SK-N-SH (cell line): ENCODE results near the gene LTK. TPM values are rescaled to one million over a fixed set of nuclear protein-coding genes. Genes with fewer than 3 reads are reported as not detected.

Experiments used
- CTCF ChIA-PET: fragments of 300-600, 350-600 bp; formaldehyde crosslinking; extraction: SDS; loops from one replicate; lab custom pipeline; 2021; lab: Yijun Ruan, JAX
- POLR2A ChIA-PET: fragments of 350-600 bp; sonication (Branson Sonifier 250); formaldehyde crosslinking; extraction: SDS; loops from one replicate; lab custom pipeline; 2020; ENCODE audit warnings: antibody characterized with exemption, inconsistent platforms; lab: Yijun Ruan, JAX
- DNase-seq: peaks from one replicate; pipeline ENCODE4 v3.0.0; 2012
- H2AFZ ChIP-seq: fragments of 200-600 bp; sonication (generic); 2 replicates; pipeline ENCODE4 v1.8.1; 2016; ENCODE audit warnings: antibody characterized with exemption, mild to moderate bottlenecking, low read depth
- H3F3A ChIP-seq: fragments of 200-600 bp; sonication (generic); replicated peaks from 2 replicates; pipeline ENCODE3; 2016; ENCODE audit warnings: antibody characterized with exemption, mild to moderate bottlenecking; ENCODE audit not compliant: insufficient read depth
- H3K27ac ChIP-seq, 2 experiments: fragments of 200-500 bp in 1 of 2; fragments of 200-600 bp in 1 of 2; sonication (Bioruptor generic) in 1 of 2; sonication (generic), shearing (Covaris generic) in 1 of 2; 2 replicates each; pipeline versions ENCODE4 v1.5.1 to v1.6.1; 2014 to 2016; ENCODE audit warnings: low read depth in 2 of 2, inconsistent platforms in 1 of 2, low read length in 1 of 2, mild to moderate bottlenecking in 1 of 2, mixed read lengths in 1 of 2
- H3K27me3 ChIP-seq: fragments of 200-600 bp; sonication (generic), shearing (Covaris generic); 2 replicates; pipeline ENCODE4 v1.6.1; 2016; ENCODE audit warnings: mixed run types; ENCODE audit not compliant: insufficient read depth
- H3K36me3 ChIP-seq, 2 experiments: fragments of 200-500 bp in 1 of 2; fragments of 200-600 bp in 1 of 2; sonication (Bioruptor generic) in 1 of 2; sonication (generic) in 1 of 2; replicated peaks in 1 of 2; 2 replicates each; pipeline versions ENCODE3 to v1.5.1; 2014 to 2016; ENCODE audit warnings: low read length in 1 of 2, mild to moderate bottlenecking in 1 of 2; ENCODE audit not compliant: insufficient read depth in 2 of 2, control insufficient read depth in 1 of 2
- H3K4me1 ChIP-seq, 2 experiments: fragments of 200-500 bp in 1 of 2; fragments of 200-600 bp in 1 of 2; sonication (Bioruptor generic) in 1 of 2; sonication (generic), shearing (Covaris generic) in 1 of 2; 2 replicates each; pipeline versions ENCODE4 v1.5.1 to v1.6.1; 2014 to 2016; ENCODE audit warnings: low read depth in 1 of 2, low read length in 1 of 2, mixed run types in 1 of 2; ENCODE audit not compliant: insufficient read depth in 2 of 2, control insufficient read depth in 1 of 2
- H3K4me2 ChIP-seq: fragments of 200-600 bp; sonication (generic), shearing (Covaris generic); 2 replicates; pipeline ENCODE4 v1.6.1; 2017; ENCODE audit warnings: mixed run types
- H3K4me3 ChIP-seq, 2 experiments: fragments of 200-500 bp in 1 of 2; fragments of 200-600 bp in 1 of 2; sonication (Bioruptor generic) in 1 of 2; sonication (generic), shearing (Covaris generic) in 1 of 2; 2 replicates each; pipeline versions ENCODE4 v1.5.1 to v1.8.1; 2014 to 2016; ENCODE audit warnings: low read depth in 2 of 2, inconsistent platforms in 1 of 2, low read length in 1 of 2, mild to moderate bottlenecking in 1 of 2, mixed read lengths in 1 of 2, moderate library complexity in 1 of 2
- H3K79me2 ChIP-seq: fragments of 200-600 bp; sonication (generic); 2 replicates; pipeline ENCODE4 v1.8.1; 2017; ENCODE audit warnings: mild to moderate bottlenecking; ENCODE audit not compliant: insufficient read depth
- H3K9ac ChIP-seq: fragments of 200-600 bp; sonication (generic); 2 replicates; pipeline ENCODE4 v1.6.1; 2017; ENCODE audit warnings: mixed run types
- H3K9me2 ChIP-seq: fragments of 200-600 bp; sonication (generic); 2 replicates; pipeline ENCODE4 v1.6.1; 2017; ENCODE audit warnings: mixed run types
- H3K9me3 ChIP-seq: fragments of 200-600 bp; sonication (generic); 2 replicates; pipeline ENCODE4 v1.6.1; 2017; ENCODE audit warnings: mixed run types, mild to moderate bottlenecking, moderate library complexity
- H4K20me1 ChIP-seq: fragments of 200-600 bp; sonication (generic); 2 replicates; pipeline ENCODE4 v1.6.1; 2017; ENCODE audit warnings: mild to moderate bottlenecking, mixed run types; ENCODE audit not compliant: insufficient read depth
- CHD2 ChIP-seq: fragments of 150-350 bp; IDR thresholded peaks from 2 replicates; pipeline ENCODE4 v1.6.1; 2018; ENCODE audit warnings: low read length; ENCODE audit not compliant: partially characterized antibody
- ELF1 ChIP-seq: IDR thresholded peaks from 2 replicates; pipeline ENCODE4 v1.4.0; 2012
- EP300 ChIP-seq, 2 experiments: IDR thresholded peaks; 2 replicates each; pipeline versions ENCODE4 v1.4.0 to v1.6.1; 2012; ENCODE audit warnings: borderline replicate concordance in 1 of 2, low read depth in 1 of 2, low read length in 1 of 2
- EZH2phosphoT487 ChIP-seq: fragments of 200-600 bp; sonication (generic); IDR thresholded peaks from 2 replicates; pipeline ENCODE4 v1.6.1; 2017; ENCODE audit warnings: low read depth, mixed run types, mild to moderate bottlenecking, antibody characterized with exemption, moderate library complexity, borderline replicate concordance
- FOSL2 ChIP-seq: IDR thresholded peaks from 2 replicates; pipeline ENCODE4 v1.4.0; 2012; ENCODE audit warnings: low read depth, mild to moderate bottlenecking, moderate library complexity, borderline replicate concordance
- FOXM1 ChIP-seq: IDR thresholded peaks from 2 replicates; pipeline ENCODE4 v1.4.0; 2012; ENCODE audit warnings: low read depth, mild to moderate bottlenecking
- JUND ChIP-seq: IDR thresholded peaks from 2 replicates; pipeline ENCODE4 v1.4.0; 2012
- MEF2A ChIP-seq: IDR thresholded peaks from 2 replicates; pipeline ENCODE4 v1.4.0; 2012; ENCODE audit warnings: low read depth, borderline replicate concordance
- MXI1 ChIP-seq: IDR thresholded peaks from 2 replicates; pipeline ENCODE4 v1.6.1; 2012; ENCODE audit warnings: mild to moderate bottlenecking, low read depth, low read length, improper control_type of control experiment
- NFIC ChIP-seq: IDR thresholded peaks from 2 replicates; pipeline ENCODE4 v1.4.0; 2012; ENCODE audit warnings: borderline replicate concordance
- RAD21 ChIP-seq: IDR thresholded peaks from 2 replicates; pipeline ENCODE4 v1.6.1; 2012; ENCODE audit warnings: mild to moderate bottlenecking, low read length
- SIN3A ChIP-seq: IDR thresholded peaks from 2 replicates; pipeline ENCODE4 v1.6.1; 2012; ENCODE audit warnings: low read depth, mild to moderate bottlenecking, low read length, moderate library complexity, borderline replicate concordance
- TAF1 ChIP-seq: IDR thresholded peaks from 2 replicates; pipeline ENCODE4 v1.6.1; 2012; ENCODE audit warnings: low read depth, mild to moderate bottlenecking, low read length, moderate library complexity, borderline replicate concordance
- YY1 ChIP-seq: IDR thresholded peaks from 2 replicates; pipeline ENCODE4 v1.4.0; 2012; ENCODE audit warnings: low read depth, mild to moderate bottlenecking
- WGBS: methylation state at CpG from one replicate; pipeline ENCODE4 v1.1.6; 2017; ENCODE audit warnings: low lambda C conversion rate; 5-methylcytosine and 5-hydroxymethylcytosine counted together
- polyA plus RNA-seq, 3 experiments: library from polyadenylated mRNA; depleted of rRNA; stranded (reverse); fragments of >200 nt; gene quantifications; 2 replicates each; pipeline ENCODE4 v1.2.3, GENCODE V29; 2012
- TF ChIP-seq, protein P1 (sequence below): fragments of 150-350 bp; IDR thresholded peaks from 2 replicates; pipeline ENCODE4 v1.6.1; 2016; ENCODE audit warnings: mild to moderate bottlenecking, low read depth, low read length
- TF ChIP-seq, protein P2 (sequence below): fragments of 200-600 bp; sonication (generic); IDR thresholded peaks from 2 replicates; pipeline ENCODE4 v1.6.1; 2017; ENCODE audit warnings: antibody characterized with exemption, mild to moderate bottlenecking, moderate library complexity
- TF ChIP-seq, protein P3 (sequence below): IDR thresholded peaks from 2 replicates; pipeline ENCODE4 v1.4.0; 2012; ENCODE audit warnings: low read depth
- TF ChIP-seq, protein P4 (sequence below): IDR thresholded peaks from 2 replicates; pipeline ENCODE4; 2012

The LTK gene
- polyA plus RNA-seq, 1 of the 3 experiments (the other 2 are of a cell fraction) = 0.07 TPM

DNA sequence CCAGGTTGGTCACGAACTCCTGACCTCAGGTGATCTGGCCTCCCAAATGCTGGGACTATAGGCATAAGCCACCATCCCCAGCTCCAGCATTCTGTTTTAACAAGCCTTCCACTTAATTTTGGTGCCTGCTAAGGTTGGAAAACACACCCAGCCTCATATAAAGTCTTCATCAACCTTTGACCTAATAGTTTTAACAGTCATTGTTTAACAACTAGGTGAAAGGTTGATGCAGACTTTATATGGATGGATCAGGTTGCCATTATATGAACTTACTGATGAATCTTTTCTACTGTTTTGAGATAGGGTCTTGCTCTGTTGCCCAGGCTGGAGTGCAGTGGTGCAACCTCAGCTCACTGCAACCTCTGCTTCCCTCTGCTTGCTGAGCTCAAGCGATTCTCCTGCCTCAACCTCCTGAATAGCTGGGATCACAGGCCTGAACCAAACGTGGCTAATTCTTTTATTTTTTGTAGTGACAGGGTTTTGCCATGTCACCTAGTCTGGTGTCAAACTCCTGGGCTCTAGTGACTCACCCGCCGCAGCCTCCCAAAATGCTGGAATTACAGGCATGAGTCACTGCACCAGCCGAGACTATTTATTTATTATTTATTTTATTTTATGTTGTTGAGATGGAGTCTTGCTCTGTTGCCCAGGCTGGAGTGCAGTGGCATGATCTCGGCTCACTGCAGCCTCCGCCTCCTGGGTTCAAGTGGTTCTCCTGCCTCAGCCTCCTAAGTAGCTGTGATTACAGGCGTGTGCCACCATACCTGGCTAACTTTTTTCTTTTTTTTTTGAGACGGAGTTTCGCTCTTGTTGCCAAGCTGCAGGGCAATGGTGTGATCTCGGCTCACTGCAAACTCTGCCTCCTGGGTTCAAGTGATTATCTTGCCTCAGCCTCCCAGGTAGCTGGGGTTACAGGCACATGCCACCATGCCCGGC is 33.5 kb upstream of the LTK start:
- H3K4me1 ChIP-seq = peaks cover 4% of the 10 kb centered on the region in 2 experiments; a peak in 1 of 4 replicates
- H3K79me2 ChIP-seq = peaks cover 16% of the 10 kb centered on the region
- no peak overlapping the region for H3K4me2 ChIP-seq
- CTCF ChIA-PET = interaction anchor here (1.6 to 2.5 kb wide), 2 partner anchors 11 to 67 kb away, joined by 4 to 11 read pairs; no protein-coding TSS in a partner anchor
- no peaks in the 10 kb centered on the region for H3K27me3 ChIP-seq
- no peaks in the 10 kb centered on the region for H3K9me3 ChIP-seq
- DNase-seq = no peak
- peak overlapping the region in 1 of 2 experiments; percentile 25; a peak in 1 of 4 replicates for H3K27ac ChIP-seq
- POLR2A ChIA-PET = no interaction called here
- H4K20me1 ChIP-seq = no peaks in the 10 kb centered on the region
- H3K9ac ChIP-seq = no peak overlapping the region
- TF ChIP-seq FOSL2 (peak; percentile 64), JUND (peak; percentile 28; the same call in 1 of the 2 replicates), YY1 (no peak), ELF1 (no peak)
- TF ChIP-seq, protein P1, sequence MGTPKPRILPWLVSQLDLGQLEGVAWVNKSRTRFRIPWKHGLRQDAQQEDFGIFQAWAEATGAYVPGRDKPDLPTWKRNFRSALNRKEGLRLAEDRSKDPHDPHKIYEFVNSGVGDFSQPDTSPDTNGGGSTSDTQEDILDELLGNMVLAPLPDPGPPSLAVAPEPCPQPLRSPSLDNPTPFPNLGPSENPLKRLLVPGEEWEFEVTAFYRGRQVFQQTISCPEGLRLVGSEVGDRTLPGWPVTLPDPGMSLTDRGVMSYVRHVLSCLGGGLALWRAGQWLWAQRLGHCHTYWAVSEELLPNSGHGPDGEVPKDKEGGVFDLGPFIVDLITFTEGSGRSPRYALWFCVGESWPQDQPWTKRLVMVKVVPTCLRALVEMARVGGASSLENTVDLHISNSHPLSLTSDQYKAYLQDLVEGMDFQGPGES = no peak
- TF ChIP-seq, protein P2, sequence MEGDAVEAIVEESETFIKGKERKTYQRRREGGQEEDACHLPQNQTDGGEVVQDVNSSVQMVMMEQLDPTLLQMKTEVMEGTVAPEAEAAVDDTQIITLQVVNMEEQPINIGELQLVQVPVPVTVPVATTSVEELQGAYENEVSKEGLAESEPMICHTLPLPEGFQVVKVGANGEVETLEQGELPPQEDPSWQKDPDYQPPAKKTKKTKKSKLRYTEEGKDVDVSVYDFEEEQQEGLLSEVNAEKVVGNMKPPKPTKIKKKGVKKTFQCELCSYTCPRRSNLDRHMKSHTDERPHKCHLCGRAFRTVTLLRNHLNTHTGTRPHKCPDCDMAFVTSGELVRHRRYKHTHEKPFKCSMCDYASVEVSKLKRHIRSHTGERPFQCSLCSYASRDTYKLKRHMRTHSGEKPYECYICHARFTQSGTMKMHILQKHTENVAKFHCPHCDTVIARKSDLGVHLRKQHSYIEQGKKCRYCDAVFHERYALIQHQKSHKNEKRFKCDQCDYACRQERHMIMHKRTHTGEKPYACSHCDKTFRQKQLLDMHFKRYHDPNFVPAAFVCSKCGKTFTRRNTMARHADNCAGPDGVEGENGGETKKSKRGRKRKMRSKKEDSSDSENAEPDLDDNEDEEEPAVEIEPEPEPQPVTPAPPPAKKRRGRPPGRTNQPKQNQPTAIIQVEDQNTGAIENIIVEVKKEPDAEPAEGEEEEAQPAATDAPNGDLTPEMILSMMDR = no peak
- TF ChIP-seq, all 33 proteins: peak for 2
- Histone ChIP-seq H3K36me3 (no peaks in the 10 kb centered on the region), H2AFZ (0 out of 2 replicates have a peak overlapping the region, but pooled peaks have one; percentile 34), H3F3A (no peaks in the 10 kb centered on the region), H3K4me3 (no peak overlapping the region), H3K9me2 (no peaks in the 10 kb centered on the region)
- WGBS = 68% methylated on average over 13 of the region's 13 CpGs

DNA sequence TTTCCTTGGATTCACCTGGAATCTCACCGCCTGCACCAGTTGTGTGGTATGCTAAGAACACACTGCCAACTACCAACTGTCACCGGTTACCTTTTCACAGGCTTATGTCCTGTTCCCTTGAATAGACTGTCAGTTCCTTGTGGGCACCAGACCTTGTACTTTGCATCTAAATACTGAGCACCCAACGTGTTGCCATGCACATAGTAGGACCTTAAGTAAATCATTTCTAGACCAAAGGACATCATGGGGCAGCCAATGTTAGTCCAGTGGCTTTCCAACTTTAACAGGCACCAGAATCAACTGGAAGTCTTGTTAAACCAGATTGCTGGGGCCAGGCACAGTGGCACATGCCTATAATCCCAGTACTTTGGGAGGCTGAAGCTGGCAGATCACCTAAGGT is 31.6 kb upstream of the LTK start:
- Histone ChIP-seq H3K9me2 (no peaks in the 10 kb centered on the region), H3K9ac (no peak overlapping the region), H3K4me3 (no peak overlapping the region), H3K4me1 (peaks cover 4% of the 10 kb centered on the region in 2 experiments; a peak in 1 of 4 replicates), H3K9me3 (no peaks in the 10 kb centered on the region), H3K4me2 (no peak overlapping the region), H2AFZ (no peak overlapping the region), H3K79me2 (peaks cover 31% of the 10 kb centered on the region), H3K27me3 (no peaks in the 10 kb centered on the region), H3K27ac (no peak overlapping the region), H3K36me3 (no peaks in the 10 kb centered on the region), H4K20me1 (no peaks in the 10 kb centered on the region), H3F3A (no peaks in the 10 kb centered on the region)
- no peak for DNase-seq
- CTCF ChIA-PET = interaction anchor here (1.5 to 2.5 kb wide), 4 partner anchors 11 to 79 kb away, joined by 4 to 11 read pairs (median 8); no protein-coding TSS in a partner anchor
- TF ChIP-seq RAD21 (no peak), TAF1 (no peak), CHD2 (no peak), MEF2A (no peak), MXI1 (no peak), FOXM1 (no peak), NFIC (no peak), EP300 (IDR thresholded peaks at IDR 0.05; ENCODE audit: borderline replicate concordance in 1 of 2, low read depth in 1 of 2, low read length in 1 of 2) (no peak), SIN3A (no peak), YY1 (no peak), EZH2phosphoT487 (no peak)
- TF ChIP-seq, protein P2 = no peak
- TF ChIP-seq, protein P3, sequence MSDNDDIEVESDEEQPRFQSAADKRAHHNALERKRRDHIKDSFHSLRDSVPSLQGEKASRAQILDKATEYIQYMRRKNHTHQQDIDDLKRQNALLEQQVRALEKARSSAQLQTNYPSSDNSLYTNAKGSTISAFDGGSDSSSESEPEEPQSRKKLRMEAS = no peak
- TF ChIP-seq, protein P4, sequence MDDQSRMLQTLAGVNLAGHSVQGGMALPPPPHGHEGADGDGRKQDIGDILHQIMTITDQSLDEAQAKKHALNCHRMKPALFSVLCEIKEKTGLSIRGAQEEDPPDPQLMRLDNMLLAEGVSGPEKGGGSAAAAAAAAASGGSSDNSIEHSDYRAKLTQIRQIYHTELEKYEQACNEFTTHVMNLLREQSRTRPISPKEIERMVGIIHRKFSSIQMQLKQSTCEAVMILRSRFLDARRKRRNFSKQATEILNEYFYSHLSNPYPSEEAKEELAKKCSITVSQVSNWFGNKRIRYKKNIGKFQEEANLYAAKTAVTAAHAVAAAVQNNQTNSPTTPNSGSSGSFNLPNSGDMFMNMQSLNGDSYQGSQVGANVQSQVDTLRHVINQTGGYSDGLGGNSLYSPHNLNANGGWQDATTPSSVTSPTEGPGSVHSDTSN = no peak
- 100% methylated on average over 3 of the region's 3 CpGs for WGBS
- POLR2A ChIA-PET = interaction anchor here (0.6 to 1.9 kb wide), 2 partner anchors 13 kb away, joined by 3 to 16 read pairs; no protein-coding TSS in a partner anchor
